Skin of body (tissue), 2 donors: ENCODE results near the gene LRP2. TPM values are rescaled to one million over a fixed set of nuclear protein-coding genes. Genes with fewer than 3 reads are reported as not detected.
"Not testable (repeated sequence)": the region's sequence is repeated elsewhere in the genome, so short reads cannot be mapped to it uniquely, and the experiment has no call there.

Experiments used
- DNase-seq: peaks from one replicate; lab custom pipeline; 2025; lab: John Stamatoyannopoulos, UW
- total RNA-seq: library from RNA; depleted of rRNA; stranded (reverse); fragments of >200 nt; gene quantifications from one replicate; pipeline ENCODE4 v1.2.3, GENCODE V29; 2014

LRP2 gene
- total RNA-seq, 1 donor from 2014 or later: 0.10 TPM

- no peak for DNase-seq
Measured at GRCh38 chr2:169348321-169349024, 13.9 kb downstream of the LRP2 start.

GRCh38 chr2:169345486-169346437 lies 16.6 kb downstream of the LRP2 start:
- no peak for DNase-seq

GRCh38 chr2:169344736-169345485 lies 17.4 kb downstream of the LRP2 start:
- DNase-seq: no peak

GRCh38 chr2:169343202-169343601 lies 19.1 kb downstream of the LRP2 start:
- DNase-seq: no peak

GRCh38 chr2:169339657-169340056 lies 22.7 kb downstream of the LRP2 start:
- no peak for DNase-seq

- DNase-seq: no peak
Measured at GRCh38 chr2:169336695-169337094, 25.6 kb downstream of the LRP2 start.

GRCh38 chr2:169330555-169331198 lies 31.7 kb downstream of the LRP2 start:
- DNase-seq: no peak

GRCh38 chr2:169329688-169330554 lies 32.4 kb downstream of the LRP2 start:
- DNase-seq: no peak

- no peak for DNase-seq
Measured at GRCh38 chr2:169328785-169329184, 33.5 kb downstream of the LRP2 start.

GRCh38 chr2:169327837-169328236 lies 34.5 kb downstream of the LRP2 start:
- not testable (repeated sequence) for DNase-seq

GRCh38 chr2:169325886-169326285 lies 36.4 kb downstream of the LRP2 start:
- DNase-seq: not testable (repeated sequence)

- no peak for DNase-seq
Measured at GRCh38 chr2:169324581-169325260, 37.6 kb downstream of the LRP2 start.

- no peak for DNase-seq
Measured at GRCh38 chr2:169323841-169324240, 38.5 kb downstream of the LRP2 start.

GRCh38 chr2:169320561-169320960 lies 41.8 kb downstream of the LRP2 start:
- DNase-seq: no peak

GRCh38 chr2:169315357-169315756 lies 47.0 kb downstream of the LRP2 start:
- DNase-seq: no peak

- not testable (repeated sequence) for DNase-seq
Measured at GRCh38 chr2:169308349-169308748, 54.0 kb downstream of the LRP2 start.

- DNase-seq: not testable (repeated sequence)
Measured at GRCh38 chr2:169304689-169305088, 57.6 kb downstream of the LRP2 start.

GRCh38 chr2:169303579-169304305 lies 58.6 kb downstream of the LRP2 start:
- DNase-seq: no peak

GRCh38 chr2:169302364-169302763 lies 60.0 kb downstream of the LRP2 start:
- no peak for DNase-seq
